NCI-H446 (cell line): ENCODE results near the gene SLC39A10.
"Not testable (repeated sequence)": the region's sequence is repeated elsewhere in the genome, so short reads cannot be mapped to it uniquely, and the experiment has no call there.

ENCODE experiments used
- DNase-seq, 2 experiments: peaks; one replicate each; lab custom pipeline; 2025; lab: John Stamatoyannopoulos, UW

SLC39A10 gene

GRCh38 chr2:195674491-195675221 is 17.6 kb downstream of the SLC39A10 start:
- no peak for DNase-seq

- no peak for DNase-seq
These were observed 18.9 kb downstream of the SLC39A10 start for GRCh38 chr2:195675783-195676427.

- DNase-seq, result no peak
These were observed 20.3 kb downstream of the SLC39A10 start for GRCh38 chr2:195677290-195677689.

GRCh38 chr2:195677884-195678283 is 20.9 kb downstream of the SLC39A10 start:
- DNase-seq, result no peak

- DNase-seq, result no peak
These were observed 25.1 kb downstream of the SLC39A10 start for GRCh38 chr2:195682077-195682476.

- no peak for DNase-seq
These were observed 26.1 kb downstream of the SLC39A10 start for GRCh38 chr2:195683174-195683573.

GRCh38 chr2:195686564-195686963 is 29.5 kb downstream of the SLC39A10 start:
- DNase-seq, result no peak

- DNase-seq, result no peak
These were observed 30.5 kb downstream of the SLC39A10 start for GRCh38 chr2:195687320-195688086.

- DNase-seq, result not testable (repeated sequence)
These were observed 35.5 kb downstream of the SLC39A10 start for GRCh38 chr2:195692531-195692930.

GRCh38 chr2:195694553-195694952 is 37.5 kb downstream of the SLC39A10 start:
- no peak for DNase-seq

GRCh38 chr2:195695002-195695631 is 38.1 kb downstream of the SLC39A10 start:
- DNase-seq, result no peak

- no peak for DNase-seq
These were observed 39.0 kb downstream of the SLC39A10 start for GRCh38 chr2:195696012-195696411.

- DNase-seq, result no peak
These were observed 40.7 kb downstream of the SLC39A10 start for GRCh38 chr2:195697681-195698220.

GRCh38 chr2:195700480-195700879 is 43.5 kb downstream of the SLC39A10 start:
- no peak for DNase-seq

GRCh38 chr2:195706161-195706900 is 49.3 kb downstream of the SLC39A10 start:
- no peak for DNase-seq

GRCh38 chr2:195709901-195710806 is 53.1 kb downstream of the SLC39A10 start:
- no peak for DNase-seq

GRCh38 chr2:195711478-195711877 is 54.5 kb downstream of the SLC39A10 start:
- DNase-seq, result no peak

- DNase-seq, result no peak
These were observed 59.4 kb downstream of the SLC39A10 start for GRCh38 chr2:195716466-195716865.

- no peak for DNase-seq
These were observed 64.0 kb downstream of the SLC39A10 start for GRCh38 chr2:195721042-195721441.

GRCh38 chr2:195722075-195722474 is 65.0 kb downstream of the SLC39A10 start:
- DNase-seq, result no peak
